Transverse colon (tissue), 4 donors: Measurements from ENCODE around the gene UTP25. TPM values are rescaled to one million over a fixed set of nuclear protein-coding genes. Genes with fewer than 3 reads are reported as not detected.
"Not testable (repeated sequence)": the region's sequence is repeated elsewhere in the genome, so short reads cannot be mapped to it uniquely, and the experiment has no call there.

Experiments used
- DNase-seq: peaks from one replicate; pipeline ENCODE4 v3.0.0-alpha.2; 2019
- H3K27ac ChIP-seq, 4 donors: fragments of 200-600 bp; sonication (generic); 2 replicates each; pipeline ENCODE4 v1.5.1; 2016 to 2018; ENCODE audit warnings: inconsistent platforms in 4 of 4
- H3K27me3 ChIP-seq: fragments of 200-600 bp; sonication (generic); 2 replicates; pipeline ENCODE4 v1.5.1; 2017; ENCODE audit warnings: inconsistent platforms
- H3K36me3 ChIP-seq, 4 donors: fragments of 200-600 bp; sonication (generic); 2 replicates each; pipeline ENCODE4 v1.5.1; 2017 to 2019; ENCODE audit warnings: inconsistent platforms in 4 of 4
- H3K4me1 ChIP-seq, 4 donors: fragments of 200-600 bp; sonication (generic); 2 replicates each; pipeline ENCODE4 v1.5.1; 2017 to 2020; ENCODE audit warnings: inconsistent platforms in 4 of 4
- H3K4me3 ChIP-seq, 4 donors: fragments of 200-600 bp; sonication (generic); 1 replicate in 1 of 4; 2 replicates in 3 of 4; pipeline versions ENCODE4 v1.5.1 to v1.6.1; 2017 to 2019; ENCODE audit warnings: inconsistent platforms in 4 of 4
- H3K9me3 ChIP-seq, 2 donors: fragments of 200-600 bp; sonication (generic); 2 replicates each; pipeline ENCODE4 v1.5.1; 2017 to 2019; ENCODE audit warnings: inconsistent platforms in 2 of 2
- CTCF ChIP-seq, 5 experiments: fragments of 200-600 bp in 3 of 5; fragments of 450-650 bp in 2 of 5; sonication (generic) in 3 of 5; IDR thresholded peaks; 1 replicate in 2 of 5; 2 replicates in 3 of 5; pipeline ENCODE4 v1.5.1; 2016 to 2017; ENCODE audit warnings: antibody characterized with exemption in 5 of 5, inconsistent platforms in 3 of 5, mild to moderate bottlenecking in 2 of 5, moderate library complexity in 1 of 5
- EP300 ChIP-seq: sonication (generic); formaldehyde crosslinking; IDR thresholded peaks from one replicate; pipeline ENCODE4 v1.6.1; 2017; ENCODE audit warnings: antibody characterized with exemption, low read depth
- POLR2A ChIP-seq: fragments of 450-650 bp; IDR thresholded peaks from one replicate; pipeline ENCODE4 v1.6.1; 2016; ENCODE audit warnings: antibody characterized with exemption, mild to moderate bottlenecking, moderate library complexity
- POLR2AphosphoS5 ChIP-seq, 3 donors: sonication (generic); formaldehyde crosslinking; IDR thresholded peaks; one replicate each; pipeline ENCODE4 v1.6.1; 2016; ENCODE audit warnings: antibody characterized with exemption in 3 of 3
- WGBS, 2 donors: methylation state at CpG; one replicate each; pipeline ENCODE4 v1.1.5; 2018; ENCODE audit warnings: low coverage in 1 of 2; 5-methylcytosine and 5-hydroxymethylcytosine counted together
- in situ Hi-C, 4 donors: fragments of 200-750 bp; cut with MboI; loops; one replicate each; pipeline versions ENCODE4 v1.15.0 to v1.15.1; 2017; ENCODE audit warnings: low sequenced_read_pairs in 3 of 4, low pct_ligation_motif_present in 1 of 4, low pct_unique_long_range_greater_than_20kb in 1 of 4
- intact Hi-C: fragments of 100-400 bp; cut with DNase I; formaldehyde crosslinking; loops from one replicate; pipeline ENCODE4 v1.15.1; 2023; ENCODE audit warnings: low total_unique reads
- total RNA-seq, 4 donors: library from RNA; depleted of rRNA; stranded (reverse); fragments of >200 nt; gene quantifications; one replicate each; pipeline ENCODE4 v1.1.0, GENCODE V29; 2016

Gene UTP25
- total RNA-seq, 4 donors from 2014 or later: 1.1 to 13.7 (median 6.1) TPM

- no peak for DNase-seq
- in situ Hi-C loops: no loop called here
- intact Hi-C loops: no loop called here
- Histone ChIP-seq H3K4me1 (no peaks in the 10 kb centered on the region), H3K4me3 (no peak overlapping the region), H3K27ac (no peak overlapping the region), H3K9me3 (no peaks in the 10 kb centered on the region), H3K27me3 (no peaks in the 10 kb centered on the region), H3K36me3 (no peaks in the 10 kb centered on the region)
- 83 to 96% methylated on average over 7 of the region's 7 CpGs for WGBS, 2 donors
- no peak for TF ChIP-seq POLR2AphosphoS5 (IDR thresholded peaks at IDR 0.05)
- TF ChIP-seq CTCF (IDR thresholded peaks at IDR 0.05): no peak
- TF ChIP-seq EP300: no peak
- no peak for TF ChIP-seq POLR2A
Measured at GRCh38 chr1:209885403-209886218, 57.8 kb downstream of the UTP25 start.

- no peak for DNase-seq
- WGBS, 2 donors: 20% methylated on average over 1 of the region's 1 CpG; no CpG with 5 or more reads in 1 of the 2 donors
- Histone ChIP-seq H3K4me1 (no peaks in the 10 kb centered on the region), H3K27ac (no peak overlapping the region), H3K4me3 (no peak overlapping the region), H3K27me3 (no peaks in the 10 kb centered on the region), H3K36me3 (no peaks in the 10 kb centered on the region), H3K9me3 (no peaks in the 10 kb centered on the region)
- TF ChIP-seq POLR2AphosphoS5 (IDR thresholded peaks at IDR 0.05) (no peak), POLR2A (no peak), EP300 (no peak), CTCF (IDR thresholded peaks at IDR 0.05) (no peak)
- in situ Hi-C loops (no loop called here), intact Hi-C loops (no loop called here)
Measured at GRCh38 chr1:209886219-209886536, 58.4 kb downstream of the UTP25 start.

GRCh38 chr1:209888291-209889076 lies 60.7 kb downstream of the UTP25 start:
- intact Hi-C loops, H3K36me3 ChIP-seq, H3K4me1 ChIP-seq, DNase-seq, H3K27me3 ChIP-seq, in situ Hi-C loops, H3K9me3 ChIP-seq, H3K27ac ChIP-seq, H3K4me3 ChIP-seq: not testable (repeated sequence)
- 77 to 87% methylated on average over 12 to 31 of the region's 31 CpGs for WGBS, 2 donors

GRCh38 chr1:209889077-209889418 lies 61.3 kb downstream of the UTP25 start:
- no peak overlapping the region for H3K4me3 ChIP-seq
- H3K27ac ChIP-seq: no peak overlapping the region
- in situ Hi-C loops: no loop called here
- DNase-seq: no peak
- TF ChIP-seq CTCF (IDR thresholded peaks at IDR 0.05) (no peak), POLR2A (no peak)
- H3K9me3 ChIP-seq: no peaks in the 10 kb centered on the region
- H3K36me3 ChIP-seq: no peaks in the 10 kb centered on the region
- 97% methylated on average over 30 of the region's 35 CpGs; no CpG with 5 or more reads in 1 of the 2 donors for WGBS, 2 donors
- no peaks in the 10 kb centered on the region for H3K27me3 ChIP-seq
- H3K4me1 ChIP-seq: no peaks in the 10 kb centered on the region
- intact Hi-C loops: no loop called here
